Stimulated activated naive B cell treated with anti-CD40 and anti-IgM and Interleukin-4, amounts not matched to agents 10 μg/mL and 1 μg/mL and 100 μg/mL, for 72 hours (primary cell): ENCODE data around the gene TMEM191B.
"Not testable (repeated sequence)": the region's sequence is repeated elsewhere in the genome, so short reads cannot be mapped to it uniquely, and the experiment has no call there.

Experiments
- ATAC-seq, 2 donors: fragments of 150-1000 bp; cut with Tn5 transposase; replicated peaks; 2 replicates each; pipeline ENCODE4 v1.10.0; 2021; ENCODE audit warnings: moderate library complexity in 1 of 2
- DNase-seq: peaks from one replicate; pipeline ENCODE4 v3.0.0; 2021
- H3K27ac Mint-ChIP-seq: one replicate; pipeline ENCODE4 v1.8.0; 2022; ENCODE audit warnings: mild to moderate bottlenecking, mixed read lengths
- H3K27me3 Mint-ChIP-seq, 2 donors: one replicate each; pipeline ENCODE4 v1.8.0; 2022; ENCODE audit warnings: mixed read lengths in 2 of 2
- H3K36me3 Mint-ChIP-seq, 2 donors: one replicate each; pipeline ENCODE4 v1.8.0; 2022; ENCODE audit warnings: mixed read lengths in 2 of 2, mild to moderate bottlenecking in 1 of 2
- H3K4me1 Mint-ChIP-seq, 2 donors: one replicate each; pipeline ENCODE4 v1.8.0; 2022; ENCODE audit warnings: mixed read lengths in 2 of 2, mild to moderate bottlenecking in 1 of 2
- H3K4me3 Mint-ChIP-seq, 2 donors: one replicate each; pipeline ENCODE4 v1.8.0; 2022; ENCODE audit warnings: mild to moderate bottlenecking in 2 of 2, mixed read lengths in 2 of 2, moderate library complexity in 1 of 2
- H3K9me3 Mint-ChIP-seq, 2 donors: one replicate each; pipeline ENCODE4 v1.8.0; 2022; ENCODE audit warnings: mixed read lengths in 2 of 2, mild to moderate bottlenecking in 1 of 2

Gene TMEM191B

GRCh38 chr22:18544615-18545014 is 17.0 kb downstream of the TMEM191B start:
- not testable (repeated sequence) for H3K9me3 Mint-ChIP-seq, H3K4me3 Mint-ChIP-seq, H3K27ac Mint-ChIP-seq, H3K4me1 Mint-ChIP-seq, H3K27me3 Mint-ChIP-seq, ATAC-seq, DNase-seq, H3K36me3 Mint-ChIP-seq

GRCh38 chr22:18549458-18550179 is 22.0 kb downstream of the TMEM191B start:
- H3K4me1 Mint-ChIP-seq, DNase-seq, H3K36me3 Mint-ChIP-seq, H3K4me3 Mint-ChIP-seq, ATAC-seq, H3K27ac Mint-ChIP-seq, H3K27me3 Mint-ChIP-seq, H3K9me3 Mint-ChIP-seq: not testable (repeated sequence)

GRCh38 chr22:18551046-18551445 is 23.4 kb downstream of the TMEM191B start:
- not testable (repeated sequence) for ATAC-seq, H3K27me3 Mint-ChIP-seq, H3K9me3 Mint-ChIP-seq, H3K27ac Mint-ChIP-seq, H3K36me3 Mint-ChIP-seq, DNase-seq, H3K4me3 Mint-ChIP-seq, H3K4me1 Mint-ChIP-seq

GRCh38 chr22:18552839-18553597 is 25.4 kb downstream of the TMEM191B start:
- not testable (repeated sequence) for H3K27ac Mint-ChIP-seq, H3K36me3 Mint-ChIP-seq, H3K9me3 Mint-ChIP-seq, H3K4me3 Mint-ChIP-seq, H3K27me3 Mint-ChIP-seq, DNase-seq, H3K4me1 Mint-ChIP-seq
- peak; percentile 46 to 50 for ATAC-seq

GRCh38 chr22:18554280-18555256 is 27.0 kb downstream of the TMEM191B start:
- not testable (repeated sequence) for H3K4me3 Mint-ChIP-seq, H3K9me3 Mint-ChIP-seq, H3K27me3 Mint-ChIP-seq, H3K36me3 Mint-ChIP-seq, H3K27ac Mint-ChIP-seq, H3K4me1 Mint-ChIP-seq, DNase-seq
- ATAC-seq = peak; percentile 36 to 58

- not testable (repeated sequence) for H3K4me1 Mint-ChIP-seq
Measured at GRCh38 chr22:18558516-18558915, 30.9 kb downstream of the TMEM191B start.

GRCh38 chr22:18558939-18559338 is 31.3 kb downstream of the TMEM191B start:
- H3K4me3 Mint-ChIP-seq, H3K4me1 Mint-ChIP-seq, H3K27me3 Mint-ChIP-seq: not testable (repeated sequence)

More at GRCh38 chr22:18558516-18558915, 30.9 kb downstream of the TMEM191B start:
- H3K27me3 Mint-ChIP-seq, H3K9me3 Mint-ChIP-seq, DNase-seq, ATAC-seq, H3K36me3 Mint-ChIP-seq, H3K27ac Mint-ChIP-seq, H3K4me3 Mint-ChIP-seq: not testable (repeated sequence)

GRCh38 chr22:18560099-18560974 is 32.7 kb downstream of the TMEM191B start:
- H3K27ac Mint-ChIP-seq, H3K9me3 Mint-ChIP-seq, DNase-seq, H3K4me3 Mint-ChIP-seq, H3K27me3 Mint-ChIP-seq, H3K4me1 Mint-ChIP-seq, H3K36me3 Mint-ChIP-seq: not testable (repeated sequence)
- ATAC-seq = peak; percentile 71 to 74

More at GRCh38 chr22:18558939-18559338, 31.3 kb downstream of the TMEM191B start:
- not testable (repeated sequence) for ATAC-seq, H3K36me3 Mint-ChIP-seq, H3K9me3 Mint-ChIP-seq, H3K27ac Mint-ChIP-seq, DNase-seq

GRCh38 chr22:18570509-18571246 is 43.1 kb downstream of the TMEM191B start:
- not testable (repeated sequence) for H3K4me1 Mint-ChIP-seq, DNase-seq, H3K27me3 Mint-ChIP-seq, ATAC-seq, H3K27ac Mint-ChIP-seq, H3K4me3 Mint-ChIP-seq, H3K9me3 Mint-ChIP-seq, H3K36me3 Mint-ChIP-seq

- DNase-seq, ATAC-seq, H3K9me3 Mint-ChIP-seq, H3K4me1 Mint-ChIP-seq, H3K27me3 Mint-ChIP-seq, H3K27ac Mint-ChIP-seq, H3K36me3 Mint-ChIP-seq, H3K4me3 Mint-ChIP-seq: not testable (repeated sequence)
Measured at GRCh38 chr22:18573483-18574164, 46.0 kb downstream of the TMEM191B start.

GRCh38 chr22:18574555-18574954 is 47.0 kb downstream of the TMEM191B start:
- not testable (repeated sequence) for DNase-seq, H3K9me3 Mint-ChIP-seq, H3K27ac Mint-ChIP-seq, H3K4me3 Mint-ChIP-seq, H3K36me3 Mint-ChIP-seq, H3K4me1 Mint-ChIP-seq, H3K27me3 Mint-ChIP-seq
- peak; percentile 78 to 80 for ATAC-seq

- H3K27ac Mint-ChIP-seq = not testable (repeated sequence)
Measured at GRCh38 chr22:18575686-18576085, 48.1 kb downstream of the TMEM191B start.

More at GRCh38 chr22:18575686-18576085, 48.1 kb downstream of the TMEM191B start:
- H3K9me3 Mint-ChIP-seq, H3K4me1 Mint-ChIP-seq, H3K36me3 Mint-ChIP-seq, ATAC-seq, H3K27me3 Mint-ChIP-seq, H3K4me3 Mint-ChIP-seq, DNase-seq: not testable (repeated sequence)
